LNCAP (cell line): ENCODE data around the gene BDNF.

Experiments
- CTCF ChIP-seq: fragments of 450-650 bp; IDR thresholded peaks from 2 replicates; pipeline ENCODE4 v1.5.1; 2017; ENCODE audit warnings: mild to moderate bottlenecking

Gene BDNF

GRCh38 chr11:27625347-27625912 lies 74.8 kb downstream of the BDNF start:
- TF ChIP-seq CTCF: no peak

GRCh38 chr11:27623945-27624523 lies 76.2 kb downstream of the BDNF start:
- TF ChIP-seq CTCF: no peak

- TF ChIP-seq CTCF: no peak
Measured at GRCh38 chr11:27622541-27623300, 77.5 kb downstream of the BDNF start.

- TF ChIP-seq CTCF: no peak
Measured at GRCh38 chr11:27621405-27622161, 78.7 kb downstream of the BDNF start.

GRCh38 chr11:27619763-27620335 lies 80.4 kb downstream of the BDNF start:
- no peak for TF ChIP-seq CTCF

GRCh38 chr11:27619039-27619574 lies 81.1 kb downstream of the BDNF start:
- no peak for TF ChIP-seq CTCF

- no peak for TF ChIP-seq CTCF
Measured at GRCh38 chr11:27618281-27618915, 81.9 kb downstream of the BDNF start.
